ENCODE measurements around the gene SNAPC1. TPM values are rescaled to one million over a fixed set of nuclear protein-coding genes. Genes with fewer than 3 reads are reported as not detected.
A peak's percentile ranks its signal among the peaks of the same experiment; 100 is the strongest.

SNAPC1 gene
- total RNA-seq, 2 experiments from 2014 or later = 9.1 TPM

- intact Hi-C loops (cut with micrococcal nuclease) = loop anchor here (10.0 kb wide), 1 partner anchor 1529 kb away; no protein-coding TSS in a partner anchor
- H3K27ac Mint-ChIP-seq = no peak overlapping the region
- no peak overlapping the region for H3K4me3 Mint-ChIP-seq
- peaks cover 15% of the 10 kb centered on the region for H3K36me3 Mint-ChIP-seq
- H3K9me3 Mint-ChIP-seq = no peaks in the 10 kb centered on the region
- DNase-seq = no peak
- ChIA-PET CTCF (interaction anchor here (8.4 kb wide), 1 partner anchor 71 kb away, joined by 40 read pairs; no protein-coding TSS in a partner anchor), POLR2A (no interaction called here)
- no peaks in the 10 kb centered on the region for H3K27me3 Mint-ChIP-seq
- peaks cover 42% of the 10 kb centered on the region for H3K4me1 Mint-ChIP-seq (ENCODE audit: low read depth)
Observed at GRCh38 chr14:61766151-61766550, 3.9 kb downstream of the SNAPC1 start.

GRCh38 chr14:61768240-61768639 is 6.0 kb downstream of the SNAPC1 start:
- H3K36me3 Mint-ChIP-seq = peaks cover 19% of the 10 kb centered on the region
- DNase-seq = no peak
- no peaks in the 10 kb centered on the region for H3K27me3 Mint-ChIP-seq
- ChIA-PET CTCF (interaction anchor here (8.4 kb wide), 1 partner anchor 69 kb away, joined by 40 read pairs; no protein-coding TSS in a partner anchor), POLR2A (no interaction called here)
- H3K27ac Mint-ChIP-seq = no peak overlapping the region
- H3K4me3 Mint-ChIP-seq = no peak overlapping the region
- no peaks in the 10 kb centered on the region for H3K9me3 Mint-ChIP-seq
- peaks cover 29% of the 10 kb centered on the region for H3K4me1 Mint-ChIP-seq (ENCODE audit: low read depth)
- intact Hi-C loops (cut with micrococcal nuclease) = loop anchor here (10.0 kb wide), 1 partner anchor 1527 kb away; no protein-coding TSS in a partner anchor

GRCh38 chr14:61769893-61770292 is 7.7 kb downstream of the SNAPC1 start:
- Mint-ChIP-seq H3K9me3 (no peaks in the 10 kb centered on the region), H3K27me3 (no peaks in the 10 kb centered on the region), H3K4me3 (no peak overlapping the region), H3K4me1 (ENCODE audit: low read depth) (peaks cover 15% of the 10 kb centered on the region), H3K36me3 (peaks cover 19% of the 10 kb centered on the region), H3K27ac (no peak overlapping the region)
- ChIA-PET POLR2A (interaction anchor here (0.6 kb wide), 1 partner anchor 218 kb away, joined by 4 read pairs; no protein-coding TSS in a partner anchor), CTCF (interaction anchor here (0.7 kb wide), 2 partner anchors 50 to 459 kb away, joined by 3 read pairs; no protein-coding TSS in a partner anchor)
- DNase-seq = no peak
- intact Hi-C loops (cut with micrococcal nuclease) = loop anchor here (10.0 kb wide), 1 partner anchor 1525 kb away; no protein-coding TSS in a partner anchor

DNA sequence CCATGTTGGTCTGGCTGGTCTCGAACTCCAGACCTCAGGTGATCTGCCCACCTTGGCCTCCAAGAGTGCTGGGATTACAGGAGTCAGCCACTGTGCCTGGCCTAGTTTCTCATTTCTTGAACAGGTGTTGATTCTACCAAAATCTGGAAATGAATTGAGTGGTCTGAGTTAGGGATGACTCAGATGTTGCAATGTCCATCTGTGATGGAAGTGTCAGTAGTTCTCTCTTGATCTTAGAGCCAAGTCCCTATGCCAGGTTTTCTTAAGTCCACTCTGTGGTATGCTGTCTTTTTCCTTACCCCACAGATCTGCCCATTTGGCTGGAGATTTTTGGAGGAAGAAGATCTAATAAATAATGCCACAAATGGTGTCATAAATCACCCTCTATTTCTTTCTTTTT is 12.6 kb downstream of the SNAPC1 start:
- CTCF ChIA-PET = no interaction called here

DNA sequence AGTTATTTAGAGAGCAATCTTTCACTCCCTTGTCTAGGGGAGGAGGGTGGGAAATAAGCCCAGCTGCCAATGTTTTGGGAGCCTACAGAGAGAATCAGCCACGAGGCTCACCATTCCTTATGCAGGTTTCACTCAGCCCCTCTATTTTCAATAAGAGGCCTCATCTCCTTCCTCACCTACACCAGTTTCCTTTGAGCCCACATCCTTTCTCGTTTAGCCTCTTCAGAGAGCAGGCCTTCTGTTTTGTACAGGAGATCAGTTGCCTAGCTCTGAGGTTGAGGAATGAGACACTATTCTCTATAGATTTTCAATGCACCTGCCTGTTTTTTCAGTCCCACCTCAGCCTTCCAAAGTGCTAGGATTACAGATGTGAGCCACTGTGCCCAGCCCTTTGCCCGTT is 17.9 kb downstream of the SNAPC1 start:
- CTCF ChIA-PET = interaction anchor here (1.3 kb wide), 1 partner anchor 57 kb away, joined by 3 read pairs; no protein-coding TSS in a partner anchor
- Mint-ChIP-seq H3K27ac (peak overlapping the region; percentile 58), H3K27me3 (no peaks in the 10 kb centered on the region), H3K4me3 (no peak overlapping the region), H3K36me3 (peaks cover 28% of the 10 kb centered on the region), H3K9me3 (no peaks in the 10 kb centered on the region), H3K4me1 (ENCODE audit: low read depth) (peaks cover 22% of the 10 kb centered on the region)
- POLR2A ChIA-PET = interaction anchor here (1.1 kb wide), 1 partner anchor 86 kb away, joined by 3 read pairs; no protein-coding TSS in a partner anchor
- DNase-seq = peak; percentile 27
- intact Hi-C loops (cut with micrococcal nuclease) = loop anchor here (2.0 kb wide), 1 partner anchor 17 kb away; the partner anchor contains the start of gene SNAPC1

More for the DNA sequence above, 12.6 kb downstream of the SNAPC1 start:
- Mint-ChIP-seq H3K27me3 (no peaks in the 10 kb centered on the region), H3K4me3 (no peak overlapping the region), H3K4me1 (ENCODE audit: low read depth) (peaks cover 10% of the 10 kb centered on the region), H3K36me3 (peaks cover 28% of the 10 kb centered on the region), H3K27ac (no peak overlapping the region), H3K9me3 (no peaks in the 10 kb centered on the region)
- intact Hi-C loops (cut with micrococcal nuclease) = no loop called here
- POLR2A ChIA-PET = no interaction called here
- DNase-seq = no peak

DNA sequence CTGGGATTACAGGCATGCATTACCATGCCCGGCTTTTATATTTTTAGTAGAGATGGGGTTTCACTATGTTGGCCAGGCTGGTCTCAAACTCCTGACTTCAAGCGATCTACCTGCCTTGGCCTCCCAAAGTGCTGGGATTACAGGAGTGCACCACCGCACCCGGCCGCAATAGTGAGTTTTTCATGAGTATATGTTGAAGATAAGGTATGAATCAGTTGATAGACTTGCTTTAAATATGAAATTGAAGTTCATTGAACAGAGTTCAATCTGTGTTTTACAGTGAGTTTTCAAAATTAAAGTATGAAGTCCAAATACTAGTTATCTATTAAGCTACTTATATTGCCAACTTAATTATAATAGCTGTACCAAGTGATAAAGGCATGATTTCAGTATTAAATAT is 35.1 kb downstream of the SNAPC1 start:
- Mint-ChIP-seq H3K4me1 (ENCODE audit: low read depth) (peaks cover 8% of the 10 kb centered on the region), H3K9me3 (no peaks in the 10 kb centered on the region), H3K27ac (no peak overlapping the region), H3K27me3 (no peaks in the 10 kb centered on the region), H3K36me3 (peaks cover 5% of the 10 kb centered on the region), H3K4me3 (no peak overlapping the region)
- CTCF ChIA-PET = interaction anchor here (0.7 kb wide), 1 partner anchor 144 kb away, joined by 3 read pairs; no protein-coding TSS in a partner anchor
- POLR2A ChIA-PET = no interaction called here
- intact Hi-C loops (cut with micrococcal nuclease) = no loop called here
- no peak for DNase-seq

GRCh38 chr14:61802010-61802568 is 39.9 kb downstream of the SNAPC1 start:
- Mint-ChIP-seq H3K27me3 (no peaks in the 10 kb centered on the region), H3K4me3 (no peak overlapping the region), H3K4me1 (ENCODE audit: low read depth) (peaks cover 7% of the 10 kb centered on the region), H3K36me3 (no peaks in the 10 kb centered on the region), H3K9me3 (no peaks in the 10 kb centered on the region), H3K27ac (no peak overlapping the region)
- ChIA-PET POLR2A (no interaction called here), CTCF (interaction anchor here (1.0 kb wide), 1 partner anchor 346 kb away, joined by 4 read pairs; no protein-coding TSS in a partner anchor)
- intact Hi-C loops (cut with micrococcal nuclease) = no loop called here
- no peak for DNase-seq

DNA sequence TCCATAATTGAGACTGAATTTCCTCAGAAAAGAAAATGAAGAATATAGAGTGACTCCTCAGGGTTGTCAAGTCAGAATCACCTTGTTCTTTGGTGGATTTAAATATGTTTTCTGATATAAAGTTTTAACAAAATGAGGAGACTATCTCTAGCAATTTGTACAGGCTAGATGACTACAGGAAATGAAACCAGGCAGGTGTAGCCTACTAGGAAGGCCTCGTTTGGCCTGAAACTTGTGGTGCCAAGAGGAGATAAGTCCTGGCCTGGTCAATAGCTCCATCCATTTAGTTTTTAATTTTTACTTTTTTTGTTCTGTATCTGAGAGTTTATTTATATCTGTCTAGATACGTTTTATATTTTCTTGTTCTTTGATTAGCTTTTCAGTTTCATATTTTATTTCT is 41.5 kb downstream of the SNAPC1 start:
- H3K27me3 Mint-ChIP-seq = no peaks in the 10 kb centered on the region
- CTCF ChIA-PET = no interaction called here
- H3K27ac Mint-ChIP-seq = no peak overlapping the region
- H3K36me3 Mint-ChIP-seq = no peaks in the 10 kb centered on the region
- H3K4me1 Mint-ChIP-seq (ENCODE audit: low read depth) = peaks cover 5% of the 10 kb centered on the region
- no peak overlapping the region for H3K4me3 Mint-ChIP-seq
- DNase-seq = no peak
- intact Hi-C loops (cut with micrococcal nuclease) = no loop called here
- POLR2A ChIA-PET = no interaction called here
- no peaks in the 10 kb centered on the region for H3K9me3 Mint-ChIP-seq

GRCh38 chr14:61805451-61805850 is 43.2 kb downstream of the SNAPC1 start:
- intact Hi-C loops (cut with micrococcal nuclease) = no loop called here
- ChIA-PET POLR2A (no interaction called here), CTCF (interaction anchor here (1.7 kb wide), 1 partner anchor 32 kb away, joined by 5 read pairs; no protein-coding TSS in a partner anchor)
- Mint-ChIP-seq H3K27me3 (peaks cover 2% of the 10 kb centered on the region), H3K4me1 (ENCODE audit: low read depth) (no peaks in the 10 kb centered on the region), H3K27ac (no peak overlapping the region), H3K9me3 (no peaks in the 10 kb centered on the region), H3K36me3 (no peaks in the 10 kb centered on the region), H3K4me3 (no peak overlapping the region)
- DNase-seq = no peak

- ChIA-PET POLR2A (no interaction called here), CTCF (interaction anchor here (1.0 kb wide), 1 partner anchor 10 kb away, joined by 5 read pairs; no protein-coding TSS in a partner anchor)
- intact Hi-C loops (cut with micrococcal nuclease) = no loop called here
- H3K36me3 Mint-ChIP-seq = peaks cover 6% of the 10 kb centered on the region
- H3K4me3 Mint-ChIP-seq = peak overlapping the region; percentile 69
- no peak overlapping the region for H3K27ac Mint-ChIP-seq
- no peaks in the 10 kb centered on the region for H3K9me3 Mint-ChIP-seq
- H3K27me3 Mint-ChIP-seq = peaks cover 44% of the 10 kb centered on the region
- DNase-seq = no peak
- peaks cover 9% of the 10 kb centered on the region for H3K4me1 Mint-ChIP-seq (ENCODE audit: low read depth)
Observed at GRCh38 chr14:61811882-61812346, 49.7 kb downstream of the SNAPC1 start.

DNA sequence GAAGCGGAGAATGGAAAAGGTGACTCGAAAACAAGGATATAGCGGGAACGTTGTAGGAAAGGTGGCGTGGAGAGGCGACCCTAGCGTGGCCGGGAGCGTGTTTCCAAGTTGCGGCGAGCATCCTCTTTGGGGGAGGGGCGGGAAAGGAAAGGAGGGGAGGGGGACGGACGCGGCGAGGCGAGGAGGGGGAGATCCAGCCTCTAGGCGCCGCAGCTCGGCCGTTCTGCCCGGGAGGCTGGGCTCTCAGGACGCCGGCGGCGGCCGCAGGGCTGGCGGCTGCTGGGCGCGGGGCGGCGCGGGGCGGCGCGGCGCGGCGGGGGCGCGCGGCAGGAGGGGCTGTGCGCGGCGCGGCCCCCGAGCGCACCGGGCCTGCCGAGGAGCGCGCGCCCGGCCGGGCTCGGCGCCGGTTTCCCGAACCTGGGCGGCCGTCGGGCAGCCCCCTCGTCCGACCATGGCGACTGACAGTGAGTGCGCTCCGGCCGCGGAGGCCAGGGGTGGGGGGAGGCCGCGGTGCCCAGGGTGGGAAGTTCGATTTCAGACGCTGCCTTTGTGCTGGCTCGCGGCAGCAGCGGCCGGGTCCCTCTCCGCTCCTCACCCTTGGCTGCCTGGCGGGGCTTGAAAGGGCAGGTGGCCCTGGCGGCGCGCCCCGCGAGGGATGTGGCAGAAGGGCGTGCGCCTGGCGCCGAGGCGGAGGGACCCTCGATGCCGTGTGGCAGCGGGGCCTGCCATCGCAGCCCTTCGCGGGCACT is 50.3 kb downstream of the SNAPC1 start, which contains the start of gene SYT16:
SYT16 (plus strand) TSS at position 357 of the 749 bp plus-strand sequence.
- Mint-ChIP-seq H3K36me3 (peaks cover 6% of the 10 kb centered on the region), H3K9me3 (no peaks in the 10 kb centered on the region), H3K4me3 (peak within 1 kb of the TSS; percentile 71), H3K27me3 (peaks cover 44% of the 10 kb centered on the region), H3K4me1 (ENCODE audit: low read depth) (peaks cover 9% of the 10 kb centered on the region), H3K27ac (no peak within 1 kb of the TSS)
- ChIA-PET POLR2A (no interaction called here), CTCF (interaction anchor here (1.0 to 1.3 kb wide), 2 partner anchors 10 to 315 kb away, joined by 3 to 5 read pairs; no protein-coding TSS in a partner anchor)
- intact Hi-C loops (cut with micrococcal nuclease) = no loop called here
- DNase-seq = no peak

DNA sequence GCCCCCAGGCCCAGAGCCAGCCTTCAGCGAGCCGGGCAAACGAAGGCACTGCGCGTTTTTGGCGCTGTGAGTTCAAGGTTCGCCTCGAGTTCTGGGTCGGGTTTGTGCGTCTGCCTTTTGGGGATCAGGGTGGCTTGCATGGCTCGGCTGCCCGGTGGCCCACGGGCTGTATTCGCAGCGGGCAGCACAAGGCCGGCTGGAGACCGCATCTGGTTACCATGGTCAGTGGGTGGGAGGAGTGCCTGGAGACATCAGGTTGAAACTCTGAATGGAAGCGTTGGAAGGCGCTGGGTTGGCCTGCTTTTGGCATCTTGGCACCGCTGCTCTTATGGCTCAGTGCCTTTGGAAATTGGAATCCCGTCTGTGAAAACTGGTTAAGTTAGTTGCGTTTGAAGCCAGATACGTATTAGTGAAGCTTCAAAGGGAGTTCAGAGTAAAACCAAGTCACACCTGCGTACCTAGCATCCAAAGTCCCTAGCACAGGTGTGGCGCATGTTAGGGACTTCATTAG is 50.9 kb downstream of the SNAPC1 start:
- Mint-ChIP-seq H3K27ac (no peak overlapping the region), H3K4me3 (peak overlapping the region; percentile 71), H3K36me3 (peaks cover 6% of the 10 kb centered on the region), H3K27me3 (peaks cover 46% of the 10 kb centered on the region), H3K4me1 (ENCODE audit: low read depth) (peaks cover 9% of the 10 kb centered on the region), H3K9me3 (no peaks in the 10 kb centered on the region)
- intact Hi-C loops (cut with micrococcal nuclease) = no loop called here
- no peak for DNase-seq
- CTCF ChIA-PET = interaction anchor here (1.3 to 2.3 kb wide), 3 partner anchors 24 to 315 kb away, joined by 3 to 11 read pairs (median 4); no protein-coding TSS in a partner anchor
- POLR2A ChIA-PET = interaction anchor here (0.7 kb wide), 1 partner anchor 46 kb away, joined by 4 read pairs; no protein-coding TSS in a partner anchor
